Activated CD4-positive, alpha-beta T cell treated with anti-CD3 and anti-CD28 coated beads, Interleukin-2, amount 50 U/mL, for 24 hours (primary cell): ENCODE results near the gene RPF1.
"Not testable (repeated sequence)": the region's sequence is repeated elsewhere in the genome, so short reads cannot be mapped to it uniquely, and the experiment has no call there.

Experiments
- DNase-seq, 2 donors: peaks; one replicate each; pipeline ENCODE4 v3.0.0-alpha.2; 2020; ENCODE audit warnings: low read depth in 1 of 2, low spot score in 1 of 2

Gene RPF1, protein sequence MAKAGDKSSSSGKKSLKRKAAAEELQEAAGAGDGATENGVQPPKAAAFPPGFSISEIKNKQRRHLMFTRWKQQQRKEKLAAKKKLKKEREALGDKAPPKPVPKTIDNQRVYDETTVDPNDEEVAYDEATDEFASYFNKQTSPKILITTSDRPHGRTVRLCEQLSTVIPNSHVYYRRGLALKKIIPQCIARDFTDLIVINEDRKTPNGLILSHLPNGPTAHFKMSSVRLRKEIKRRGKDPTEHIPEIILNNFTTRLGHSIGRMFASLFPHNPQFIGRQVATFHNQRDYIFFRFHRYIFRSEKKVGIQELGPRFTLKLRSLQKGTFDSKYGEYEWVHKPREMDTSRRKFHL

DNA sequence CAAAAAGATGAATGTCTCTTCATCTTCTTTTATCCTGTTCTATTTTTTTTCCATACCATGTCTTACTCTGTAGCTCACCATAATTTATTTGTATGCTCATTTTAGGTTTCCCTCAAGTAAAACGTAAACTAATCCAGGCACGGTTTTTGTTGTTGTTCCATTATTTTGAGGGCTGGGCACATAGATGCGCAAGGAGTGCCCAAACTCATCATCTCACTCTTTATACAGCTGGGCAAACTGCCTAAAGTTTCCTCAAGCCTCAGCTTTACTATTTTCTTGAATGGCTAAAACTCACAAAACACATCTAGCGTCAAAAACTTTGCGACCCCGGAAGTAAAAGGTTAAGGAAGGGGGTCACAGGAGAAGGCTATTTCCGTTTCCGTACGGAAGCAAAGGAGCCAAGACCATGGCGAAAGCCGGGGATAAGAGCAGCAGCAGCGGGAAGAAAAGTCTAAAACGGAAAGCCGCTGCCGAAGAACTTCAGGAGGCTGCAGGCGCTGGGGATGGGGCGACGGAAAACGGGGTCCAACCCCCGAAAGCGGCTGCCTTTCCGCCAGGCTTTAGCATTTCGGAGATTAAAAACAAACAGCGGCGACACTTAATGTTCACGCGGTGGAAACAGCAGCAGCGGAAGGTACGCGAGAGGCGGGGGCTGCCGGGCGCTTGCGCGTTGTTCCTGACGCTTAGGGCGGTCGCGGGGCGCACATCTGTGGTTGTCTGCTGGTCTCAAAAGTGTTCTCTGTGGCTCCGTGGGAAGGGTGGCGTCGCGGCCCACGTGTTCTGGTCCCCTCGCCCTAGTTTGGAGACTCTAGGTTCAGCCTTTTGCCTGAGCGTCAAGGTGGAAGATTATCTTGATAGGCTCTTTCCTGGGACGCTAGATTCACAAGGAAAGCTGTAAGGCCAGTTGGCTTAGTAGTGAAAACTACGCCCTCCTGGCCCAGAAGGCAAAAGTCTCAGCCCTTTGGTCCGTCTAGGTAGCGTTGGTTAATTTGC lies at the start of gene RPF1:
Gene RPF1, plus strand, starts transcription at position 391 of the 993 bp plus-strand sequence. Its CDS starts 16 bp downstream, at position 407.
- peak; percentile 63 to 73 for DNase-seq

GRCh38 chr1:84430546-84430945 lies 48.5 kb upstream of the RPF1 start:
- DNase-seq: no peak

DNA sequence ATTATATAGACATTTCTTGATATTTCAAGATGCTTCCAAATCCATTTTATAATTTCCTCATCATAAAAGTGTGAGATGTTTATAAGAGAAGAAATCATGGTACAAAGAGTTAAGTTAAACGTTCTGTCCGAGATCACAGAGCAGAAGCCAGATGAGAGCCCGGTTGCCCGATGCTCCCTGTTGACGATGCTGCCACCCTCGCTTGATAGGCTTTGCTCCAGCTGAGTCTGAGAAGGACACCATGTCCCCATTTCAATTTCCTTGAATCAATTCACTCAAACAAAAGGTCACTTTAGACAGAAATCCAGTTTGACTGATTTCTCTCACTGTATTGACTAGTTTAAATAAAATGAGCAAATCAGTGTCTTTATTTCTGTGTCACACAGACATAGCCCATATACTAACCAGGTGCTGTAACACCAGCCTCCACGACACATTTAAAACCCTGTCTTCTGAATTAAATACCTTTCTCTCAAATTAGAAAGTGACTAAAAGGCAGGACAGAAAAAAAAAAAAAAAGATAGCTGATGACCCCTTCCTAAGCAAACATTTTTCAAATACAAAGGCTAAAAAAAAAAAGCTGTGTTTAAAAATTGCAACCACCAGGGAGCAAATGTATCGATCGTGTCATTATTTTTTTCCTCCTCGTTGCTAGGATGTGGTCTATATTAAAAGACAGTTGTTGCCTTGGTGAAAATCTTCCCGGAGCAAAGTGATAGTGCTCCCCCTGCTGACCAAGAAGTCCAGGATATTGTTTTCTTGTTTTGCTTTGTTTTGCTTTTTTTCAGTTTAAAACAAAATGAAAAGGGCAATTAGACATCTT lies 45.6 kb upstream of the RPF1 start:
- DNase-seq: peak in 1 of 2 donors; percentile 46

DNA sequence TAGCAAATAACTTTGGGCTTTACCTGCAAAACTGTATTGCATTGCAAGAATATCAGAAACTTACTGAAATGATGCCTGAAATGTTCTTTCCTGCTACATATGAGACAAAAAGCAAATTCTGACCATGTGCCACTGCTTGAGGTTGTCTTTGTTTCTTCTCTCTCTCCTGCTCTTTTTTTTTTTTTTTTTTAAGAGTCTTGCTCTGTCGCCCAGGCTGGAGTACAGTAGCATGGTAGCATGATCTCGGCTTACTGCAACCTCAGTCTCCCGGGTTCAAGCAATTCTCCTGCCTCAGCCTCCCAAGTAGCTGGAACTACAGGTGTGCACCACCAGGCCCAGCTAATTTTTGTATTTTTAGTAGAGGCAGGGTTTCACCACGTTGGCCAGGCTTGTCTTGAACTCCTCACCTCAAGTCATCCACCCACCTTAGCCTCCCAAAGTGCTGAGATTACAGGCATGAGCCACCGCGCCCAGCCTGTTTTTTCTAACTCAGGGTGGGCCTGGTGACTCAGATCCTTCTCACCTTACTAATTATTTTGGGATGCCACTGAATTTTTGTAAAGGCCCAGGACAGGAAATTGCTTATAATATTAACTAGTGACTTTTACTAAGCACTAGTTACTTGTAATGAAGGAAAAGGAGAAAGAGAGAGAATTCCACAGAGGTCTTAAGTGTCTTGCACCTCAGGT lies 44.8 kb upstream of the RPF1 start:
- no peak for DNase-seq

GRCh38 chr1:84434801-84435549 lies 44.1 kb upstream of the RPF1 start:
- DNase-seq: no peak

DNA sequence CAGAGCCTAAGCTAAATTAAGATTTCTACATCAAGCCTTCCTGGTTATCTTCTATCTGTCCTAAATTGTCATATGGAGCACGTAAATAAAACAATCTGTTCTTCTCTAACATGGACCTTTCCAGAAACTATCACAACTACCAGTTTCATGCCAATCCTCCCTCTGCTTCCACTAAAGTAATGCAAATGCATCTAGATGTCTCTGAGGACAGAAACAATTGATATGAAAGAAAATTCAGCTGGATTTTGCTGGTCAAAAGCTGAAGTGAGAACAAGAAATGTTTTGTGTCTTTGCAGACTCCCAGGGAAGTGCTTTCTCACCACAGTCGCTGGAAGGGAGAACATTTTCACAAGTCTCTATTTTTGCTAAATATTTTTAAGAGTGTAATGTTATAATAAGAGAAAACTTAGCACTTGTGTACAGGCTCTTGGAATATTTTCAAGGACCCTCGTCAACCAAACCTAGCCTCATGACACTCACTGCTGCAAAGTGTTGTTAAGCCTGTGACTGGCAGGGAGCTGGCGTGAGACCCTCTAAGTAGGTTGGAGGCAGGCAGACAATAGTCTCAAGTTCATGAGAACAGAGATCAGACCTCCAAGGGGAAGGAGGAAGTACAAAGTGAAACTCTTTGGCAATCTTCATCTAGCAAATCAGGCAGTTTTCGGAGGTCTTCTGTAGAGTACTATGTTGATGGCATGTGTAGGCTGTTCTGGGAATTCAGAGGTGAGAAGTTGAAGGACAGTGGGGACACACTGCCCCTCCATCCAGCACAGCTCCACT lies 42.0 kb upstream of the RPF1 start:
- no peak for DNase-seq

DNA sequence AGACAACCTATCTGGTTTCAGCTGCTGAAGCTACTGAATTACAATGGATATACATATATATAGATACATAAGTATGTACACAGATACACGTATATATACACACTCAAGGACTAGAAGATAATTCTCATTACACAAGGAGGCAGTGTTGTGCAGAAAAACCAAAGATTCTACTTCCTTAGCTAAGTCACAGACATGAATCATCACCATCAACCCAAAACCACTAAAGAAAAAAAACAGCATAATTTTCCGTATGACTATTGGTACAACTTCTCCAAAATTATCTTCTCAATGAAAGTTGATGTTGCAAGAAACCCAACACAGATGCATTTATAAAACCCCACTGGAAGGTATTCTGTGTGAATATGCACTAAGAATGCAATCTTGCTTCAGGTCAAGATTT lies 36.8 kb upstream of the RPF1 start:
- DNase-seq: peak in 1 of 2 donors; percentile 34

GRCh38 chr1:84442747-84443646 lies 36.1 kb upstream of the RPF1 start:
- not testable (repeated sequence) for DNase-seq

GRCh38 chr1:84448704-84449103 lies 30.4 kb upstream of the RPF1 start:
- DNase-seq: not testable (repeated sequence)

DNA sequence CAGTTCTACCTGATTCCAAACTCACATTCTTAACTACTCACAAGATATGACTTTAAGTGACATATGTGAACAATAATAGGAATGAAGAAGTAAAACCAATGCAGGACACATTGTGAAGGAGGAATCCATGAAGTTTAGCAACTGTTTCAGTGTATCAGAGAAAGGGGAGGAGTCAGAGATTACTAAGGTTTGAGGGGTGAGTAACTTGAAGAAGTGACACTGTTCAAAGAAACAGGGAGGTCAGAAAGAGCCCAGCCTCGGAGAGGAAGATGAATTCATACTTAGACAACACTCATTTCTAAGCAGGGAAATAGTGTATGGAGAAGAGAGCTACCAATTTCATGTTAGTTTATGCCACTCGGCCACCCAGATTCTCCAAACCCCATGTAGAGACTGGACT lies 28.2 kb upstream of the RPF1 start:
- no peak for DNase-seq

DNA sequence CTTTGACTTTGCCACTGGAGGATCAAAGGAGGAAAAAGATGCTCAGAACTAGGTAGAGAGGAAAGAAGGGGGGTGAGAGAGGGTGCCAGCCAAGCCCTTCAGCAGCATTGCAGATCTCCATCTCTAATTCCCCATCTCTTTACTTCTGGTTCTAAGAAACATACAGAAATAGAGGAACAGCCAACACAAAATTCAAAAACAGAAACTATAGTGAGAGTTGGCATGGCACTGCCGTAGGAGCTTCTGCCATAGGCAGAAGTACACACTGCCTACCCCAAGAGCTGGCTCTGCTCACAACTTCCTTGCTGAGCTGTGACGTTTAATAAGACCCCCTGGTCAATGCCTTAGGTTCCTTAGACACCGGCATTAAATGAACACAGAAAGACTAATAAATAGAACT lies 26.6 kb upstream of the RPF1 start:
- no peak for DNase-seq

DNA sequence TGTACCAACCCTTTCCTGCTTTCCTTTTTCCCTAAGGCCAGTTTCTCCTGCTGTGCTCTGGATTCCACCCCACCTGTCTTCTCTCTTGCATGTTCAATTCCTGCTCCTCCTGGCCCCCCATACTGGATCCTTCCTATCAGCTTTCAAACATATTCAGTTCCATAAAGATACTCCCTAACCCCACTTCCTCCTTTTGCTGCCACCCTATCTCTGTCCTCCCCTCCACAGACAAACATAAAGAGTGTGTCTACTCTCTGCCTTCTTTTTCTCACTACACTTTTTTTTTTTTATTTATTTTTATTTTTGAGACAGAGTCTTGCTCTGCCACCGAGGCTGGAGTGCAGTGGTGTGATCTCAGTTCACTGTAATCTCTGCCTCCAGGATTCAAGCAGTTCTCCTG lies 16.9 kb upstream of the RPF1 start:
- DNase-seq: no peak

DNA sequence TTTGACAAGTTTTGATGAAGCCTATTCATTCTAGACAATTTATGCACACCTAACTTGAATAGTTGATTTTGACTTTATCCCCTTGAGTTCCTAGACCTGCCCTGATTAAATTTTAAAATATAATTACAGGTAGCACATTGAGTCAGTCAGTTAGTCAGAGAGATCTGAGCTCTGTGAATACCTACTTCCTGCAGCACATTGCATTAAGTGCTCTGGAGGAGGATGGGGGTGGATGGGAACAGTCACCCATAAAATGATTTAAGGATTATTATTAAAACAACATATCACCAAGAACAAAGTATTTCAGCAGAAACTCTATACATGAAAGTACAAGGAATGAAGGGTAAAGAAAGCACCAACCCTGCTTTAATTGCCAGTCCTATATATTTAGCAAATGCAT lies 11.8 kb upstream of the RPF1 start:
- no peak for DNase-seq

- DNase-seq: no peak
Observed at GRCh38 chr1:84476225-84476624, 2.8 kb upstream of the RPF1 start.

DNA sequence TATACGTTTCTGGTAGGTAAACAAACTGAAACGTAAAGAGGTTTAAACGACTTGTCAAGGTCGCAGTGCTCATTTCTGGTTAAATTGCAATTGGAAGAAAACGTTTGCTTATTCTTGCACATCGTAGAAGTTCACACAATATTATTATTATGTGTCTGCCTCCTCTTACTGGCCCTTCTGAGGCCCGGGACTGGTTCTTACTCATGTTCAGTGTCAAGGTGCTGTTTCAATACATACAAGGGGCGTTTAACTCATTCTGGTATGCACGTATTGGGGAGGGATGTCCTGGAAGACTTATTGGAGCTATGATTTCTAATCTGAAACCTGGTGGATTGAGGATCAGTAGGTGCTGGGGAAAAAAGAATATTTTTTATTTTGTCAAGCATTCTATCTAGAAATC lies 932 bp downstream of the RPF1 start:
- DNase-seq: no peak

DNA sequence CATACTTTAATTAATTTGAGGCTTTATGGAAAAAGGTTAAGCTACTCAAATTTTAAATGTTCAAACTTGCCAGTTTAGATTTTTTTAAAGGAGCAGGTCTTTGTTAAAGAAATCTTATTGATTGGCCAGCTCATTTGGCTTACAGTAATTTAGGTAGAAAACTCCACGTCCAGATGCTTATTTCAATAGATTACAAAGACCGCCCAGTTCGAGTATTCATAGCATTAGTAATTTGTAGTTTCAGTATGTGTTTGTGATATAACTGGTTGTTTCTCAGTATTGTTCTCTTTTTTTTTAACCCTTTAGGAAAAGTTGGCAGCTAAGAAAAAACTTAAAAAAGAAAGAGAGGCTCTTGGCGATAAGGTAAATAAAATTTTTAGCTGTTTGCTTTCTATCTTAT lies 1.6 kb downstream of the RPF1 start:
- DNase-seq: no peak

GRCh38 chr1:84481317-84481716 lies 2.3 kb downstream of the RPF1 start:
- no peak for DNase-seq

- no peak for DNase-seq
Observed at GRCh38 chr1:84488107-84488506, 9.0 kb downstream of the RPF1 start.
